Measurements from ENCODE around the gene ATP6AP2.
"Not testable (repeated sequence)": the region's sequence is repeated elsewhere in the genome, so short reads cannot be mapped to it uniquely, and the experiment has no call there.

ATP6AP2 gene, protein sequence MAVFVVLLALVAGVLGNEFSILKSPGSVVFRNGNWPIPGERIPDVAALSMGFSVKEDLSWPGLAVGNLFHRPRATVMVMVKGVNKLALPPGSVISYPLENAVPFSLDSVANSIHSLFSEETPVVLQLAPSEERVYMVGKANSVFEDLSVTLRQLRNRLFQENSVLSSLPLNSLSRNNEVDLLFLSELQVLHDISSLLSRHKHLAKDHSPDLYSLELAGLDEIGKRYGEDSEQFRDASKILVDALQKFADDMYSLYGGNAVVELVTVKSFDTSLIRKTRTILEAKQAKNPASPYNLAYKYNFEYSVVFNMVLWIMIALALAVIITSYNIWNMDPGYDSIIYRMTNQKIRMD

DNA sequence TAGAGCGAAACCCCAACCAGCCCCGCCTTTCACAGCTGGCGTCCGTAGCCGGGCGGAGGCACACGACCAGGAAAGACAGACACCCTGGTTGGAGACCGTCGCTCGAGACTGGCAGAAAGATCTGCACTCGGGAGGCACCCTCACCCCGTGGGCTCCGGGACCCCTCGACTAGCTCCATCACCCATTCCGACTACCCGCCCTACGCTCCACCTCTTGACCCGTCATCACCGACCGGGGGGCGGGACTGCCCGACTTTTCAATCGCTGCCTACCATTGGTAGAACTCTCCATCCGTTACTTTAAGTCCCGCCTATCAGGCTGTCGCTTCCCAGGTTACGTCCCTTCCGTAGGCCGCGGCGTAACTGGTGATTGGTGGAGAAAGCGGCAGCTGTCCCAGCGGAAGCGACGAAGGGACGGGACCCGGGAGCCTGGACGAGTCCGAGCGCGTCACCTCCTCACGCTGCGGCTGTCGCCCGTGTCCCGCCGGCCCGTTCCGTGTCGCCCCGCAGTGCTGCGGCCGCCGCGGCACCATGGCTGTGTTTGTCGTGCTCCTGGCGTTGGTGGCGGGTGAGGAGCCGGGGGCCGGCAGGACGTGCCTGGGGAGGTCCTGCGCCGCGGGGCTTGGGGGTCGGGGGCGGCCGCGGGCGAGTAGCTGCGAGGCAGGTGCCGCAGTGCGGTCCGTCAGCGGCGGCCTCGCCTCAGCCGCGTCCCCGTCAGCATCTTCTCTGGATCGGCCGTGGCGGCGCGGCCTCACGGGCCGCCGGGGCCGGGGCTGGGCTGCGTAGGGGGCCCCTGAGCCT is at the start of gene ATP6AP2:
Gene ATP6AP2 (plus strand): TSS at position 434 of the 799 bp plus-strand sequence. CDS start 96 bp downstream, at position 530.
- peak; percentile 80 to 85 for DNase-seq (ENCODE audit: low read depth in 2 of 2)

DNA sequence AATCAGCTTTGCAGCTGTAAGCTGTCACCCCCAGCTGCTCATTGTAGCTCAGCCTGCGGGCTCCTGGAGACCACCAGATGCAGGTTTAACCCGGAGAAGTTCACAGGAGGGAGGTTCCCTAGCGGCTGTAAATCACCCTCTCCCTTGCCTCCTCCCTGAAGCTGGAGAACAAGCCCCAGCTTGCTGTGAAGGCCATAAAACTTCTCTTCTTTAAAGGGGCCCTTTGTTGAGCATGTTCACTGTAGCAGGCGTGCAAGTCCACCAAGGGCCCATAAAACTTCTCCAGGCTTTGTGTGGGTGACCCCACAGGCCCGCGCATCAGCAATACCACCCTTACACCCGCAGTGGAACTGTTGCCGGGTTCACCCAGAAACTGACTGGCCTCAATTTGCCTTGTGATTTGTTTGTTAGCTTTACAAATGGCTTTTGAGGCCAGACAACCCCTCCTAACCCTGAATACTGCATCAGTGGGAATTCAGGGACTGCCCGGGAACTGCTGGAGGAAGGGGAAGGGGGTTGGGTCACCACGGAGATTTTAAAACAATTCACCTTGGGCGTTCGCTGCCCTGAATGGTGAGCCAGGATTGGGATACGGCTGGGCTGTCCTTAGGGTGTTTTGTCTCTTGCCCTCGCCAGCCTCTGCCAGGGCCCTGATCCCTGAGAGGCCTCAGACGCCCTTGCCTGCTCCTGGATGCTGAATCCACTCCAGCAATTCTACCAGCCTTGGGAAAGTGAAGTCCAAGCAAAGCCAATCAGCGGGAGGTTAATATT is 49.5 kb upstream of the ATP6AP2 start:
- DNase-seq (ENCODE audit: low read depth in 2 of 2), result no peak

DNA sequence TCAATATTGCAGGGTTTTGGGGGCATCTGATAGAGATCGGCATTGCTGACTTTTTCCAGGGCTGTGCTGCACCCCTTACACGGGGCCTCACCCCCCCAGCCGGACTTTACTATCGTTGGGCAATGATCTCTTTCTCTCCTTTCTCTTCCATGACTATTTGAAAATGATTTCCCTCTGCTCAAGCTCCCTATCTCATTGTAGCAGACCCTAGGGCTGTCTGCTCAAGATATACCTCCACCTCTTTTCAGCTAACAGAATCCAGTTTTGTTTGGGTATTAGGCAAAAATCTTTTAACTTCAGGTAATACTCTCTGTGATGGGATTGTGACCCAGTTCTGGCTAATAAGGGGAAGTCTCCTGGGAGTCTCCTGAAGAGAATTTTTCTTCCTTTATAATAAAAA is 43.5 kb upstream of the ATP6AP2 start:
- DNase-seq (ENCODE audit: low read depth in 2 of 2), result no peak

DNA sequence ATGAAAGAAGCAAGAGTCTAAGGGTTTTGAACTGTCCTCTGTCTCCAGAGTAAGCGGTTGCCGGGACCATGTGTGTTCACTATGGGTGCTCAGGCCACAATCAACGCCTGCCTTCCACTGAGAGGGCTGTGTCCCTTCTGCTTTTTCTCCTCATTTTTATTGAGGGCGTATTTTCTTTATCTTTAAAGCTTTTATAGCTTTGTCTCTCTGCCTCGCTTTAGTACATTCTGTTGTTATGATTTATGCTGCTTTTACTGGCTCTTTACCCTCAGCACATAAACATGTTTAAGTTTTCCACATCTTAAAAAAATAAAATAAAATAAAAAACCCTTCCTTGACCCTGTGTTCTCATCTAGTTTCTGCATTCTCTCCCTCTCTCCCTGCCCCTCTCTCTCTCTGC is 42.4 kb upstream of the ATP6AP2 start:
- DNase-seq (ENCODE audit: low read depth in 2 of 2), result no peak

DNA sequence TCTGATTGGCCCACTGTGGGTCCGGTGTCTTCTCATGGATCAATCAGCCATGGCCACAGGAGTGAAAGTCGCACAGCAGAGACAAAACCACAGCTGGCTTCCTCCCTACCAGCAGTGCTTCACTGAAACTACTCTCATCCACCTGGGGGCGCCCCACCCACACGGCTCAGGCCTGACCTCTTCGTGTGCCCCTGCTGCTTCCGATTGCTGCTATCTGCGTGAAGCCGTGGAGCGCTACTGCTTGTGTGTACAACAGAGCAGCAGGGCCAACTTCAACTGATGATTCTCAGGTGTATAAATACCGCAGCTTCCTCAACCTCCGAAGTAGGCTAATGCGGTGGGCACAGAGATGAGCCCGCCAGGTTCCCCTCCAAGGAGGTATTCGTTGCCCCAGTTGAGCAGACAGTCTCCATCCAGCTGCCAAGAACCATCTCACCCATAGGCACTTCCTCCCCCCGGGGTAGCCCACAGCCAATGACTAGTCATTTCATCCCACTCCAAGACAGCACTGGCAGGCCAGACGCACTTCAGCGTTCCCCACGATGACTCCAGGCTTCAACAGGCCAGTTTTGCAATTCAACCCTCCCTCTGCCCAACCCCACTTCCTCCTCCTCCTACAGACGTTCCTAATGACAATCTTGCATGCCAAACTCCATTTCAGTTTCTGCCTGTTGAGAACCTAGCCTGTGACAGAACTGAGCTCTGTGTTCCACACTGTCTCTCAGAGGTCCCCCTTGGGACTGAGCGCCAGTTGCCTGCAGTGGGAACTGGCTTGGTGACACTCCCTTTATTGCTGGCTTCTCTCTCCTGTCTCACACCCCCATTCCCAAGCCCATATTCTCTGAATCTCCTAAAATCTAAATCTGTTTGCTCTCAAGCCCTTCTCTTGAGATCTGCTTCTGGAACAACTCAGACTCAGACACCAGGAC is 41.3 kb upstream of the ATP6AP2 start:
- DNase-seq (ENCODE audit: low read depth in 2 of 2), result peak; percentile 57 to 61

DNA sequence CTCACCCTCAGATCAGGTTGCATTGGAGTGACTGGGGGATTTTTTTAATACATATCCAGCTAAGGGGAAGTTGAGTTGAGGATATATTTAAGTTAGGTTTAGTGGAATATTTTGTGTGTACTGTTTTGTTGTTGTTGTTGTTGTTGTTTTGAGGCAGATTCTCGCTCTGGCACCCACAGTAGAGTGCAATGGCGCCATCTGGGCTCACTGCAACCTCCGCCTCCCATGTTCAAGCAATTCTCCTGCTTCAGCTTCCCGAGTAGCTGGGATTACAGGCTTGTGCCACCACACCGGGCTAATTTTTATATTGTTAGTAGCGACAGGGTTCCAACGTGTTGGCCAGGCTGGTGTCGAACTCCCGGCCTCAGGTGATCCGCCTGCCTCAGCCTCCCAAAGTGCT is 38.6 kb upstream of the ATP6AP2 start:
- DNase-seq (ENCODE audit: low read depth in 2 of 2), result no peak

DNA sequence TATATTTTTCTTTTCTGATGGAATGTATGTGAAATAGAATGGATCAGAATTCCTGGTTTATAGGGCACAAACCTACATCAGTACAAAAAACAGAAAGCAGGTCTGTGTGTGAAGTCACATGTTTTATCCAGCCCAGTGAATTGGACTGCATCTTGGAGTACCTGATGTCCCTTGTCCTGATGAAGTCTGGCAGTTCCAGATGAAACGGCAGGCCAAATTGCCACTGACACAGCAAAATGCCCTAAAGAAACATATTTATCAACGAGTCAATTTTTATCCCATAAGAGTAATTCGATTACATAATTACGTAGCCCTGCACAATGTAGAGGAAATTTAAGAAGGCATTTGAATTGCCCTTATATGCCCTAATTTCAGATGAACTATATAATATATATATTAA is 37.8 kb upstream of the ATP6AP2 start:
- DNase-seq (ENCODE audit: low read depth in 2 of 2), result no peak

DNA sequence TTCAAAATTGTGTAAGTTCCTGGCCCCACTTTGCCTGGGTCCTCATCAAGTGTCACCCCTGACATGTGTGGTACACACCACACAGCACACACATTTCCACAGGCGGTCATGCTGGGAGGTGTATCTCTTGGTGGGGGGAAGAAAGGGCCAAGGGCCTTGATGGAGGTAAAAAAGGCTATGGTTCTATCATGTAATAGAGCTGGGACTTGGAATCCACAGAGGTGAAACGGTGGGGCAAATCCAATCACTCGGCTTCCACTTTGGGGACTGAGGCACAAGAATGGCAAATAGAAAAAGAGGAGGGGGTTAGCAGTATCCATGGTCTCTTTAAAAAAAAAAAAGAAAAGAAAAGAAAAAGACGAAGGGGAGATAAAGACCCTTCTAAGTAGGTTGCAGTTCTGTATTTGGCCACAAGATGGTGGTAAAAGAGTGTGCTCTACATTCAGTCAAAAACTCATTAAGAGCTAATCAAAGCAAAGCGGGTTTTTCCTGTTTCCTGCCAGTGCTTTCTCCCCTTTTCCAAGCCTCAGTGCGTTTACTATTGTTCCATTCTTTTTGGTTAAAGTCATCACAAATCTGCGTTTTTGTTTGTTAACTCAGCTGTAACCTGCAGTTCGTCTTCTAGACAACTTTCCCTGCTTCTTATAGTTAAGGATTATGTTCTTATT is 37.0 kb upstream of the ATP6AP2 start:
- no peak for DNase-seq (ENCODE audit: low read depth in 2 of 2)

DNA sequence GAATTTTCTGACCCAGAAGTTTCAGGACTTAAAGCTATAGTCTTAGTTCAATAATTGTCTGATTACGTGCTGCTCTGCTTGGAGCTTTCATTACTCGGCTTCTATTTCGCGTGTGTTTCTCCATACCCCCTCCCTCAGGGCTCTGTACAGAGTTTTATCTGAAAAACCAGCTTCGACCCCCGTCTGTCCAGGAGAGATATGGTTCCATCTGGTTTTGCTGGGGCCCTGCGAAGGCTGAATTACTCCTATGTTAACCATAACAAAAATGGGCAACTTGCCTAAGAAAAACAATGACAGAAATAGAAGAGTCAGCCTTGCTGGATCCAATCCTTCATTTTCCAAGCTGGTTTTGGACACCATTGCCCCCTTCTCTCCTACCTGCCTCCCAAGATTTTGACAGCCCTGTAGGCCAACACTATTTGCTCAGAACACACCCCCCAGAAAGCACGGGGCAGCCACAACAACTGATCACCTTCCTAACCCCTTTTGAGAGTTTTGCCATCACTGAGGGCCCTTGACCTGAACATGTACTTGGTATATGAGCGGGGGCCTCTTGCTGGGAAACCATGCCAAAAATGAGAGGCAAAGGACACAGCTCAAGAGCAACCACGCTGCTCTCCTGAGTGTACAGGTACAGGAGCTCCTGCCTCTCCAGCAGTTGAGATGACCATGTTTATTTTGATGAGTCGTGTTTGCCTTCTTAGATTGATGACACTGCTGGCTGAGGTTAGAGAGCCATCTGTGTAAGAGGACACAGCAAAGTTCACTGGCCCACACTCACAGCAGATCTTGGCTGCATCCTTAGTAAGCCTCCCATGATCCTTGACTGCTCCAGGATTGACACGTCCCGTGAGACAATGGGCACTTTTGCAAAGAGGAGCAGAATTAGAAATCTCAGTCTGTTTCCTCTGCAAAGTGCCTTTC is 36.2 kb upstream of the ATP6AP2 start:
- no peak for DNase-seq (ENCODE audit: low read depth in 2 of 2)

DNA sequence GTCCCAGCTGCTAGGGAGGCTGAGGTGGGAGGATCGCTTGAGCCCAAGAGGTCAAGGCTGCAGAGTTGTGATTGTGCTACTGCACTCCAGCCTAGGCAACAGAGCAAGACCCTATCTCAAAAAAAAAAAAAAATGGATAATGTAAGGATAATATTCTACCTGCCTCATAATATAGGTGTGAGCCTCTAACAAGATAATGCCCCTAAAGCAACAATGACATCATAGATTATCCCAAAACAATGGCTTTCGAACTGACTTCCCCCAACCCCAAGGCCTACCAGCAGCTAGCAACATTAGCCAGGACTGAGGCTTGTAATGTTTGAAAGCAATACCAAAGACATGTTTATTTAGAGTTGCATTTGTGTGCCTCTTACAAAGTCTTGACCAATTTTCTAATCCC is 33.9 kb upstream of the ATP6AP2 start:
- no peak for DNase-seq (ENCODE audit: low read depth in 2 of 2)

DNA sequence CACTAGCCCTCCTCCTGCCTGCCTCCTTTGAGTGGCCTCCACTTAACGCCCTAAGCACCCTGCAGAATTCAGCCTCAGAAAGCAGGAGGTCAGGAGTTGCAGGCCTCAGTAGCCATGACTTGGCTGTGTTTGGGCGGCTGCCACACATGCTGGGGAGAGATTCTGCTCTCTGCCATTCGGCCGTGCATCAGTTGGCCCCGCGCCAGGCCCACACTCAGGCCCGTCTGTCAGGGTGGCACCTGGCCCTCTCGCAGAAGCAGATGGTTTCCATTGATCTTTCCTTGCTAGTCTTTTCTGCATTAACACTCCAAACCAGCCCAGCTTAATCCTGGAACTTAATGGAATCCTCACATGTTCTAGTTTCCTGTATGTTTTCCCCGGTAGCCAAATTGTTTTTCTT is 30.7 kb upstream of the ATP6AP2 start:
- no peak for DNase-seq (ENCODE audit: low read depth in 2 of 2)

DNA sequence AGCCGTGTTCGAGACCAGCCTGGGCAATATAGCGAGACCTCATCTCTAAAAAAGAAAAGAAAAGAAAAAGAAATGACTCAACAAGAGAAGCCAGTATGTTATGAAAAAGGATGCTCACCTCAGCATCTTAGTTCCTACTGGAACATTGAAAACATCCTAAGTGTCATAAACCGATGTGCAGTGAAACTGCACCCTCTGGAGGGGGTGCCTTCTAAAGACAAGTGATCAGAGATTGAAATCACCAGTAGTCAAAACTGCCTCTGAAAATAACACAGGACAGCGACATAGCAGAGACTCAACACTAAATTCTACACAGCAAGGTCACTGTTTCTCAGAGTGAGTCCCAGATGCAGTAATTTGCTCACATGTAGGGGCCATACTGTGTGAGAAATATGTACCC is 28.0 kb upstream of the ATP6AP2 start:
- no peak for DNase-seq (ENCODE audit: low read depth in 2 of 2)

DNA sequence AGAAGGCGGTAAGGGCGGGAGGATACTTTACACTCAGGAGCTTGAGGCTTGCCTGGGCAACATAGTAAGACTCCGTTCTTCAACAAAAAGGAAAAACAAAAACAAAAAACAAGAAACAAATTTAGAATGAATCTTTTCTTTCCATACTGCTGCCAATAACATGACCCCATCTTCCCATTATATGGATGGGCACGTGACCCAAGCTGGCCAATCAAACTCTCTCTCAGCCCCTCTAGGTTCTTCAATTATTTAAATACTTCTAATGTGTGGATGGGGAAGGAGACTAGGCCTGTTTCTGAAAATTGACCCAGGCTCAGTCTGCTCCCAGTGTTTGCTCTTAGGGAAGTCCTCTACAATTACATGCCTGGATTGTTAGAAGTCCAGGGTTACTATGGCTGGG is 22.2 kb upstream of the ATP6AP2 start:
- no peak for DNase-seq (ENCODE audit: low read depth in 2 of 2)

DNA sequence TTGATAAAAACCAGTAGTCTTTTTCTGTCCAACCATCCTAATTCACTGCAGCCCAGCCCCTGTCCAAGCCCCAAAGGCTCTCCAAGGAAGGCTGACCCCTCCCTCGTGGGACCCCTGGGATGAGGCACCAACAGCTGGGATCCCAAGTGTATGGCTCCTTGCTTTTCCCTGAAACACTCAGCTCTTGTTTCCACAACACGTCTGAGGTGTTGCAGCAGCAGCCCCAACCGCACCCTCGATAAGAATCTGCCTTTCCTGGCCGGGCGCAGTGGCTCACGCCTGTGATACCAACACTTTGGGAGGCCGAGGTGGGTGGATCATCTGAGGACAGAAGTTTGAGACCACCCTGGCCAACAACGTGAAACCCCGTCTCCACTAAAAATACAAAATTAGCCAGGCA is 17.0 kb upstream of the ATP6AP2 start:
- no peak for DNase-seq (ENCODE audit: low read depth in 2 of 2)

DNA sequence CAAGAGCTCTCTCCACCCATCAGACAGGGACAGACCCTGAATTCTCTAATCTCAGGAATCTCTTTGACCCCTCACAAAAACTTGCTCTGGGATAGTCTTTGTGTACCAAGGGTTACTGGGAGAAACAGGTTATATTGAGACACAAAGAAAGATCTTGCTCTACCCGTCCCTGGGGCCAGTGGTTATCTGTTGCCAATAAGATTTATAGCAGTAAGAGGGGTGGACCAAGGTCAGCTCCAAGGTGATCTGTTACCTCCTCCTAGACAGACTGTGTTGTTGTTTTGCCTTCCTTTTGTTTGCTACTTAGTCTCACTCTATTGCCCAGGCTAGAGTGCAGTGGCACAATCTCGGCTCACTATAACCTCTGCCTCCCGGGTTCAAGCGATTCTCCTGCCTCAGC is 16.3 kb upstream of the ATP6AP2 start:
- no peak for DNase-seq (ENCODE audit: low read depth in 2 of 2)

DNA sequence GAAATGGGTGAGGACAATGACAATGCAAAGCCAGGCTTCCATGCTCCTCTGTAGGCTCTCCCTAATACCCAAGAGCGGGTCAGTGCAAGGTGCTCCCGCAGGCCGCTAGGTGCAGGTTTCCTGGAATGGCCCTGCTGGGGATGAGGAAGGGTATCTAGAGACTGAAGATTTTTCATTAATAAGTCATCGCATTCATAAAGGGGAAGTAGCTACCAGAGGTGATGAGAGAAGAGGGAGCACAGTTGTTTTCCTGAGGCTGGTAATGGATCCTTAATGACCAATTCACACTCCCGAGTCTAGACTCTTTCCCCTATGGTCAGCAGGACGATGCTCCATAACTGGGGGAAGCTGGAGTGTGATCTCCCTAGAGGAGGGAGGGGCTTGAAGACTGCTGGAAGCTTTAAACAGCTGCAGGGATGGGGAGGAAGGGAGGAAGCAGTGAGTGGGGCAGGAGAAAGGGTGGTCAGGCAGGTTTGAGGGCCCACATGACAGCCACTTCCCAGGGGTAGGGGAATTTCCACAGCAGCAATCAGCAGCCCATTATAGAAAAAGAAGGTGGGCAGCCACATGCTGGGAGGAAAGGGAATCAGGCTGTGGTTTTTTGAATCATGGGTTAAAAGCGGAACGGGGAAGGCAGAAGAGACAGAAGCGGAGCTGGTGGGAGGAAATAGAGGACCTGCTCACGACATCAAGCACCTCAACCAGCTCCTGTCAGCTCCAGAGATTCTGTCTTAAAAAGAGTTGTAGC is 10.2 kb upstream of the ATP6AP2 start:
- no peak for DNase-seq (ENCODE audit: low read depth in 2 of 2)

DNA sequence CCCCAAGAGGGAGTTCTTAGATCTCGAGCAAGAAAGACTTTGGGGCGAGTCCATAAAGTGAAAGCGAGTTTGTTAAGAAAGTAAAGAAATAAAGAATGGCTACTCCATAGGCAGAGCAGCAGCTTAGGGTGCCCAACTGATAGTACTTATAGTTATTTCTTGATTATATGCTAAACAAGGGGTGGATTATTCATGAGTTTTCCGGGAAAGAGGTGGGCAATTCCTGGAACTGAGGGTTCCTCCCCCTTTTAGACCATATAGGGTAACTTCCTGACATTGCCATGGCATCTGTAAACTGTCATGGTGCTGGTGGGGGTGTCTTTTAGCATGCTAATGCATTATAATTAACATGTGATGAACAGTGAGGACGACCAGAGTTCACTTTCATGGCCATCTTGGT is 9.6 kb upstream of the ATP6AP2 start:
- not testable (repeated sequence) for DNase-seq (ENCODE audit: low read depth in 2 of 2)

DNA sequence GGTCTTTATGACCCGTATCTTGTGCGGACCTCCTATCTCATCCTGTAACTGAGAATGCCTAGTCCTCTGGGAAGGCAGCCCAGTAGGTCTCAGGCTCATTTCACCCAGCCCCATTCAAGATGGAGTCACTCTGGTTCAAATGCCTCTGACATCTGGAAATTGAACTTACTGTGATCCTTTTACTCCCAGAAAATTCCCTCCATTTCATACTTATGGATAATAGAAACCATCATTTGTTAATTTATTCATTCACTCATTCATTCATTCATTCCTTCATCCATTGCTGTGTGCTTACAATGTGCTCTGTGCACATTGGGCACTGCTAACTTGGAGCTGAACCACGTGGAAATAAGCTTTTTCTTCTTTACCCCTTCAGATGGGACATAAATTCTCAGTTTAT is 9.2 kb upstream of the ATP6AP2 start:
- no peak for DNase-seq (ENCODE audit: low read depth in 2 of 2)

DNA sequence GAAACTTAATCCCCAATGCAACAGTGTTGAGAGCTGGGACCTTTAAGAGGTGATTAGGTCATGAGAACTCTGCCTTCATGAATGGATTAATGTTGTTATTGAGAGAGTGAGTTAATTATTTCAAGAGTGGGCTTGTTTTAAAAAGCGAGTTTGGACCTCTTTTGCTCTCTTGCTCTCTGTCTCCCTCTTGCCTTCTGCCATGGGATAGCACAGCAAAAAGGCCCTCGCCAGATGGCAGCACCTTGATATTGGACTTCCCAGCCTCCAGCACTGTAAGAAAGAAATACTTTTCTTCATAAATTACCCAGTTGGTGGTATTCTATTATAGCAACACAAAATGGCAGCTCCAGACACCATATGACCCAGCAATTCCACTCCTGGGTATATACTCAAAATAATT is 7.0 kb upstream of the ATP6AP2 start:
- DNase-seq (ENCODE audit: low read depth in 2 of 2), result no peak
